GM18870 (cell line): ENCODE results near the gene MMRN2.

Experiments
- ATAC-seq: cut with Tn5 transposase; IDR thresholded peaks from one replicate; pipeline ENCODE4 v1.9.1; 2021; ENCODE audit warnings: moderate library complexity; ENCODE audit not compliant: unreplicated experiment

Gene MMRN2

DNA sequence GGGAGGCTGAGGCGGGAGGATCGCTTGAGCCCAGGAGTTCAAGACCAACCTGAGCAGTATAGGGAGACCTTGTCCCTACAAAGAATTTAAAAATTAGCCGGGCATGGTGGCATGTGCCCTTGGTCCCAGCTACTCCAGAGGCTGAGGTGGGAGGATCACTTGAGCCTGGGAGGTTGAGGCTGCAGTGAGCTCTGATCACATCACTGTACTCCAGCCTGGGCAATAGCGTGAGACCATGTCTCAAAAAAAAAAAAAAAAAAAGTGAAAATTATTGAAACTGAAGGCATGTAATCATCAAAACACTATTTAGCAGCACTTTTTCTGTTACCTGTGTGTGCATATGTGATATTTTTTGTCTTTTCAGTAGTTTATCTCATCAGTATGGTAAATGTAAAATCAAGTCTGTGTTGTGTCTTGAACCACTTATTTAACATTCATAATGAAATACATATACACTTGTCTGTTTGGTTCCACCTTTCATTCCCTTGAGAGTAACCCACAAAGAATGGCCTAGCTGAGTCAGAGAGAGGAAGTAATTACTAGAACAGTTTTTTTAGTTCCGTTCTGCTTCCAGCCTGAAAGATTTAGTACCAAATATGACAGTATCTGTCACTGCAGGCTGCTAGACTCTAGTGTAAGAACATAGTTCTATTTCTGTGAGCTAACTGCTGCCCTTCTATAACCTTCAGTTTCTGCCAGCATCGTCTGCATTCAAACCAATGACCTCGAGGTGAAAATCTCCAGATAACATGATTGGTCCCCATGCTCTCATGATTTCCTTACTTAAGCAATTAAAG lies 68.6 kb downstream of the MMRN2 start:
- peak; percentile 98 for ATAC-seq
